ENCODE results near the gene OPN4.

The OPN4 gene

DNA sequence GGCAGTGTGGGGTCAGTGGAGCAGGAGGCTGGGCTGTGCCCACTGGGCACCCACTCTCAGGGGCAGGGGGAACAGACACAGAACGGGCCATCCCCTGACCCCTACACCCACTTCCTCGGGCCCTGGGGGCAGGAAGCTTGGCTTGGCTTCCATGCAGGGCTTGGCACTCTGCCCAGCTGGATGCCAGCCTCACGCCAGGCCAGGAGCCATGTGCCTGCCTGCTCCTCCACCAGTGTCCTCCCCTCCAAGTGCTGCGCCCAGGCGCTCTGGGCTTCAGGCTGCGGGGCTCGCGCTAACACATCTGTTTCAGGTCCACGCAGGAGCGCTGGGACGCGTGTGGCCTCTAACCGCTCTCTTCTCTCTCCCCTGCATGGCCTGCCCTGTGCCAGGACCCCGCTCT is 26.7 kb downstream of the OPN4 start:
- DNase-seq (ENCODE audit: low spot score): no peak

- no peak for DNase-seq (ENCODE audit: low spot score)
These were observed 27.5 kb downstream of the OPN4 start for GRCh38 chr10:86681722-86682386.

DNA sequence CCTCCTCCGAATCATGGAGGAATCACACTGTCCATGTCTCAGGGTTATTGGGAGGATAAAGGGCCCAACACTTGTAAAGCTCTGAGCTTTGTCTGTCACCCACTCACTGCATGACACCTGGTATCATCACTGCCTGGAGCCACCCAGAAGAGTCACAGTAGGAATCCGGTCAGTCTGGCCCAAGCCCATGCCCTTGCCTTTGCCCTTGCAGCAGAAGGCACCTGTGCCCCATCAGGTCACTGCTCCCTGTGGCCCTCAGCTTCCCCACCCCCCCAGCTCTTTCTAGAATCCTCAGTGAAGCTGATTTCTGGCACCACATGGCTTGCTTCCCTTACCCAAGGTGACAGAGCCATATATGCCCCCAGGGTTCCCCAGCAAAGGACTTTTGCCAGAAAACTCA is 28.3 kb downstream of the OPN4 start:
- no peak for DNase-seq (ENCODE audit: low spot score)

- no peak for DNase-seq (ENCODE audit: low spot score)
These were observed 30.2 kb downstream of the OPN4 start for GRCh38 chr10:86684331-86685097.

GRCh38 chr10:86685416-86685815 is 31.1 kb downstream of the OPN4 start:
- DNase-seq (ENCODE audit: low spot score): no peak

DNA sequence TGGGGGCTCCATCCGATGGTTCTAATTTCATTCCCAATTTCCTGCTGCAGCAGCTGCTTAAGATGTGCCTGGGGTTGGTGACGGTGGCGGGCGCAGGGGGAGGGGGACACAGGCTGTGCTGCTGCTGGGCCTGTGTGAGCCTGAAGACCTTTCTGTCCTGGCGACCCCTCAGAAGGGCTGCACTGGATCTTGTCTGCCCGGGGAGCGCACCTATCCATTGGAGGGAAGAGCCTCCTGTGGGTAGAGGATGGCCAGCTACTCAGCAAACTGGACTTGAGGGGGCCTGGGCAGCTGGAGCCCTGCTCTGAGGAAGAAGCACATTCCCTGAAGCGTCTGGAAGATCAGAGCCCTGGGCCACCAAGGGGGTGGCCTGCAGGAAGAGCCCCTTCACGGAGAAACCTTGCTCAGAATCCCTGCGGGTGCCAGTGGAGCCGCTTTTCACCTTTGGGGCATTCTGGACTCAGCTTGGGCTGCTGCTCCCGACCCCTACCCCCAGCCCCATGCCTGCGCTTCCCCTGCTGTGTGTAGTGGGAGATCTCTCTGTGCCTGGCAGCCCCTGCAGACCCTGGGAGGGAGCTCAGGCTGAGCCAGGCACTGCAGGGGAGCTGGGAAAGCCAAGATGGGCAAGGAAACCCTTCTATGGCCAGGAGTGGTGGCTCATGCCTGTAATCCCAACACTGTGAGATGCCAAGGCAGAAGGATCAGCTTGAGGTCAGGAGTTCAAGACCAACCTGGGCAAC is 31.7 kb downstream of the OPN4 start:
- DNase-seq (ENCODE audit: low spot score): no peak

DNA sequence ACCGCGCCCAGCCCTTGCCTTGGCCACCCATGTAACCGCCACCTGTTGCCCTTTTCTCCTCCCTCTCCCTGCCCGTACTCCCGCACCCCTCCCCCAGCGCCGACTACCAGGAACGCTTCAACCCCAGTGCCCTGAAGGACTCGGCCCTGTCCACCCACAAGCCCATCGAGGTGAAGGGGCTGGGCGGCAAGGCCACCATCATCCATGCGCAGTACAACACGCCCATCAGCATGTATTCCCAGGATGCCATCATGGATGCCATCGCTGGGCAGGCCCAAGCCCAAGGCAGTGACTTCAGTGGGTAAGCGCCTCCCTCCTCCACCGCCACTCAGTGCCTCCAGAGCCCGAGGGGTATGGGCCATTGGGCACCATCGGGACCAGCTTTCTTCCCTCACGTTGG is 32.6 kb downstream of the OPN4 start:
- no peak for DNase-seq (ENCODE audit: low spot score)

GRCh38 chr10:86687750-86688149 is 33.4 kb downstream of the OPN4 start:
- no peak for DNase-seq (ENCODE audit: low spot score)

DNA sequence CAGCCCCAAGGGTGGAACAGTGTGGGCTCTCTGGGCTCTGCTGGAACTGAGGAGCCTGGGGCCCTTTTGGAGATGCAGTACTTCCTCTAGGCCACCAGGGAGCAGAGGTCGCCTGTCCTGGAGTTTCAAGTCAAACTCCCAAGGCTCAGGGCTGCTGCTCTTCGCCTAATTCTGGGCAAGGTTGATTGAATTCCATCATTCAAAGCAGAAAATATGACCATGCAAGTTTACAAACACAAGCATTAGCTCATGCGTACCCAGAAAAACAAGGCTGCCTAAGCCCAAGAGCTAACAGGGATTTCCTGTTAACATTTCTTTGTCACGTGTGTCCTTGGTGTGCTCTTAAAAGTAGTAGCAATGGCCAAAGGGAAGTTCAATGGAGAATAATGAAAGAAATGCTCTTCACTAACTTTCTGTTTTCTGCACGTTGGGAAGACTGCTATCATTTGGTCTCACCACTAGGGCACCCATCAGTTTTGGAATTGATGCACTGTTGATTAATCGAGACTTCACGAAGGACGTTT is 34.1 kb downstream of the OPN4 start:
- peak; percentile 81 for DNase-seq (ENCODE audit: low spot score)

- no peak for DNase-seq (ENCODE audit: low spot score)
These were observed 34.8 kb downstream of the OPN4 start for GRCh38 chr10:86689146-86689545.

- DNase-seq (ENCODE audit: low spot score): no peak
These were observed 35.9 kb downstream of the OPN4 start for GRCh38 chr10:86690231-86690630.

- no peak for DNase-seq (ENCODE audit: low spot score)
These were observed 36.3 kb downstream of the OPN4 start for GRCh38 chr10:86690657-86691084.

- DNase-seq (ENCODE audit: low spot score): no peak
These were observed 37.1 kb downstream of the OPN4 start for GRCh38 chr10:86691333-86692022.

DNA sequence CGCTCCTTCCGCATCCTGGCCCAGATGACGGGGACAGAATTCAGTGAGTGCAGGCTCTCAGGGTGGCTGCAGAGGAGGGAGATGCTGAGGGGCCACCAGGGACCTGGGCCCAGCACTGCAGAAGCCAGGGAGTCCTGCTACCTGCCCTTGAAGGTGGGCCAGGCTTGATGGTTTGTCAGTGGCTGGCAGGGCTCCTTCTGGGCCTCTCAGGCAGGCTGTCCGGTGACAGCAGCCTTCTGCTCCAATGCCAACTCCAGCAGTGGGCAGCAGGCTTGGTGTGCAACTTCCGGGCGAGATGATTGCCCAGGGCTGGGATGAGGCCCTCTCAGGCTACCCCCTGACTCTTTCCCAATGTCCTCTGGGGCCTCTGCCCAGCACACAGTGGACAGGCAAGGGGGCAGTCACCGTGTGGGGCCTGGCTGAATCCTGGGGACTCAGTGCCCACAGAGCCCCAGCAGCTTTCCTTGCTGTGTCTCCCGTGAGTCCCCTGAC is 37.7 kb downstream of the OPN4 start:
- DNase-seq (ENCODE audit: low spot score): no peak

DNA sequence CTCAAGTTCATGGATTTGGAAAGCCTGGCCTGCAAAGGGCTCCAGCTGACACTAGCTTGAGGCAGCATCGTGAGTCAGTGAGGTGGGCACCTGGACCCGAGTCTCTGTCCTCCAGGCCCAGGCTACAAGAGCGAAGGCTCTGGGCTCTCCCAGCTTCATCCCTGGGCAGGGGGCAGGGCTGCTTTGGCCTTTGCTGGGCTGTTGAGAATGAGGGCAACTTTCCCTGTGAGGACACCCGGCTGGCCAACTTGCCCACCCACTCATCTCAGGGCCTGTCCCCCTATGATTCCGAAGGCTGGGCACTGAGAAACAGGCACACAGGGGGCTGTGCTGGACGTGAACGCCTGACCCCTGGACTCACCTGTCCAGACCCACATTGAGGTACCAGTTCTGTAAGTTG is 38.3 kb downstream of the OPN4 start:
- no peak for DNase-seq (ENCODE audit: low spot score)

GRCh38 chr10:86693275-86693674 is 38.9 kb downstream of the OPN4 start:
- DNase-seq (ENCODE audit: low spot score): no peak

GRCh38 chr10:86693721-86694369 is 39.5 kb downstream of the OPN4 start:
- DNase-seq (ENCODE audit: low spot score): peak; percentile 68

GRCh38 chr10:86698207-86698940 is 44.0 kb downstream of the OPN4 start:
- no peak for DNase-seq (ENCODE audit: low spot score)

GRCh38 chr10:86699125-86699524 is 44.8 kb downstream of the OPN4 start:
- no peak for DNase-seq (ENCODE audit: low spot score)

- DNase-seq (ENCODE audit: low spot score): no peak
These were observed 45.2 kb downstream of the OPN4 start for GRCh38 chr10:86699541-86699940.
